ENCODE data around the gene LRRFIP1.
"Not testable (repeated sequence)": the region's sequence is repeated elsewhere in the genome, so short reads cannot be mapped to it uniquely, and the experiment has no call there.

Gene LRRFIP1

DNA sequence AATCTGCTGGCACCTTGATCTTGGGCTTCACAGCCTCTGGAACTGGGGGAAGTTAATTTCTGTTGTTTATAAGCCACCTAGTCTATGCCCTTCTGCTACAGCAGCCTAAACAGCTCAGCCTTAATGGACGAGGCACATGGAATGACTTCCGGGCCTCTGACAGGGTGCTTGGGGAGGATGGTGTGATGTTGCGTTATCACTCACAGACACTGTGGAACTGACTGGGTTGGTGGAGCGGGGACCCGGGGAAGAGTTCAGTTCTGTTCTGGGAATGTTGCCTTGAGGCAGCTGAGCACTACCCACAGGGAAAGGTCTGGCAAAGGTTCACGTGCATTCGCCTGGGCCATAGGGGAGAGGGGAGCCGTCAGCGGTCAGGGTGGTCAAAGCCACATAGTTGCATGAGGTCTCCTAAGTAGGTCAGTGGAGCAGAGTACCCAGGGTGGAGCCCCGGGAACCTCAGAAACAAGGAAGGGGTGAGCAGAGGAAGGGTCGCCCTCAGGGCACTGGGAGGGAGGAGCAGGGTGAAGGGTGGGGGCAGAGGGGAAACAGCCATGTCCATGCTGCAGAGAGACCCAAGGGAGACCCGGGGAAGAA lies 36.2 kb downstream of the LRRFIP1 start:
- DNase-seq (ENCODE audit: low read depth, low spot score) = no peak

DNA sequence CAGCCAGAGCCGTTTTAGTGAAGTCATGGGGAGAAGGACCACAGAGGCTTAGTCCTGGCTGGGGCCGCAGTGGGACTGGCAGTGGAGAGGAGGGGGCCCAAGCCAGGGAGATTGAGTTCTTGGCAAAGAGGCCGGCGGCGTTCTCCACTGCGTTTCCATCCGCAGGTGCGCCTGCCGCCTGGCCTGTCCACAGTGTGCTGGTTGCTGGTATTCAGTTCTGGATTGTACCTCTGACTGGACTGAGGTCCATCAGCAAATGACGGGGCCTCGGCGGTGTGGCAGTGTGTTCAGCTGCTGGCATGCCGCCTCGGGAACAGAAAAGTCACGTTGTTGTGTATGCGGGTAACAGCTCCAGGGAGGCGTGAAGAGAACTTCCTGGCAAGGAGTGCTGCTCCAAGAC lies 36.8 kb downstream of the LRRFIP1 start:
- DNase-seq (ENCODE audit: low read depth, low spot score) = no peak

DNA sequence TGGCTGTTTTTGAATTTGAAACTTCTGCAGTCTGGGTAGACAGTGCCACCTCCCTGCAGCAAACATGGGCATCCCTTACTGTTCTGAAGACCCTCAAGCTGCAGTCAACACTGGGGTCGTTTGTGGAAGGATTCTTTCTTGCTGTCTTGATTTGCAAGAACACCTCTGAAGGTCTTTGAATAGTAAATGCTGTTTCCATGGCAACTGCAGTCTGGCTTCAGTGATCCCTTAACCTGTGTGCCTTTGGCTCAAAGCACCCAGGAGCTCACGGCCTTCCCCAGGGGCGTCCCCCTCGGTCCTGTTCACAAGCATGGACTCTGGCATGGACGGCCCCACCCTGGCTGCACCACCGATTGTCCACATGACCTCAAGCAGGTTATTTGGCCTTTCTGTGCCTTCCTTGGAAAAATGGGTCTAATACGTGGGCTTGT lies 38.3 kb downstream of the LRRFIP1 start:
- DNase-seq (ENCODE audit: low read depth, low spot score) = no peak

- DNase-seq (ENCODE audit: low read depth, low spot score) = no peak
These were observed 39.2 kb downstream of the LRRFIP1 start for GRCh38 chr2:237666606-237667005.

DNA sequence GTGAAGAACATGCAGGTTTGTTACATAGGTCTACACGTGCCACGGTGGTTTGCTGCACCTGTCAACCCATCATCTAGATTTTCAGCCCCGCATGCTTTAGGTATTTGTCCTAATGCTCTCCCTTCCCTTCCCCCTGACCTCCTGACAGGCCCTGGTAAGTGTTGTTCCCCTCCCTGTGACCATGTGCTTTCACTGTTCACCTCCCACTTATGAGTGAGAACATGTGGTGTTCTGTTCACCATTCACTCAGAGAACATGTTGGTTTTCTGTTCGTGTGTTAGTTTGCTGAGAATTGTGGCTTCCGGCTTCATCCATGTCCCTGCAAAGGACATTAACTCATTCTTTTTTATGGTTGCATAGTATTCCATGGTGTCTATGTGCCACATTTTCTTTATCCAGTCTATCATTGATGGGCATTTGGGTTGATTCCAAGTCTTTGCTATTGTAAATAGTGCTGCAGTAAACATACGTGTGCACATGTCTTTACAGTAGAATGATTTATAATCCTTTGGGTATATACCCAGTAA lies 39.7 kb downstream of the LRRFIP1 start:
- DNase-seq (ENCODE audit: low read depth, low spot score) = not testable (repeated sequence)

DNA sequence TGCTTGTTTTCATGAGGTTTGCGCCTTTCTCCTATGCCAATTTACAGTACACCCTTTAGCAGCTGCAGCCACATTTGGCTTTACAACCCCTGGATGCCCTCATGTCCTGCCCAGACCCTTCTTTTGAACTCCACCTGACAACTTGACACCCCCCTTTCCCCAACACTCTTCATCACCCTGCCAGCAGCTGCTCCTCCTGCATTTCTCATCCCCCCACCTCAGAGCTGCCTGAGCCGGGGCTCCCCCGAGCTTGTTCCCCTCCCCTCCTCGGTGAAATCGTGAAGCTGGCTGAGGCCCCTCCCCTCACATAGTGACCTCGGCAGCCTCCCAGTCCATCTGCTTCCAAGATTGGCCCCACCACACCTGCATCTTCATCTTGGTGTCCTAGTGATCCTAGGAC lies 40.5 kb downstream of the LRRFIP1 start:
- DNase-seq (ENCODE audit: low read depth, low spot score) = no peak

DNA sequence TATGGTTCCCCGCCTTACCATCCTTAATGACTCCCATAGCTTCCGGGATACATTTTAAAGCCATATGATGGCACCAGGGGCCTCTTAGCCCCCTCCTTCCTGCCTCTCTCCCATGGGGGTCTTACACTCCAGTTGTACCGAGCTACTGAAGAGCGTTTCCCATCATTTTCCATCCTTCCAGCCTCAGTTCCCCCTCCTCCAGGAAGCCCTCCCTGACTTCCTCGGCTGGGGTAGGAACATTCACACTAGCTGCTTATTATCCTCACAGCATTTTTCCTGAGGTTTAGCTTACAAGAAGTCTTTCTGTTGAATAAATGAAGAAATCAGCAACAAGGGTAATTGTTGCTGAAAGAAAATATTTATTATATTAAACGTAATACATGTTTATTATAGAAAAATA lies 41.1 kb downstream of the LRRFIP1 start:
- no peak for DNase-seq (ENCODE audit: low read depth, low spot score)

GRCh38 chr2:237669283-237669627 lies 41.9 kb downstream of the LRRFIP1 start:
- DNase-seq (ENCODE audit: low read depth, low spot score) = no peak

GRCh38 chr2:237669628-237670392 lies 42.4 kb downstream of the LRRFIP1 start:
- DNase-seq (ENCODE audit: low read depth, low spot score) = no peak

DNA sequence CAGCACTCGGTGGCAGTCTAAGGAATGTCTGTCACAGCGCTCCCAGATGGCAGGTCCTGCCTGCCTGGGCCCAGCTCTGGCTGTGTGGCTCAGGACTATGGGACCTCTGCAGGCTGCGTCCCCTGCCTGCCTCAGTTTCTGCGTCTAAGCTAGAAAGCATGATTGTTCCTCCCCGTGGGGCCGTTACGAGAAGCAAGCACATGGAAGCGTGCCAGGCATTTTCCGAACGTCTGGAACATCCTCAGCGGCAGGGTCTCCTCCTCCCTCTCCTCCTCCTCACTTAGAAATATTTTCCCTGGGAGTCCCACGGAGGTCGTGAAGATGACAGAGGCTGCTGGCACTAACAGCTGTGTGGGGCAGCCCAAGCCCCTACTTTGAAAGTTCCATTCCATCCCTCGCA lies 43.3 kb downstream of the LRRFIP1 start:
- no peak for DNase-seq (ENCODE audit: low read depth, low spot score)

GRCh38 chr2:237671466-237672138 lies 44.2 kb downstream of the LRRFIP1 start:
- no peak for DNase-seq (ENCODE audit: low read depth, low spot score)

DNA sequence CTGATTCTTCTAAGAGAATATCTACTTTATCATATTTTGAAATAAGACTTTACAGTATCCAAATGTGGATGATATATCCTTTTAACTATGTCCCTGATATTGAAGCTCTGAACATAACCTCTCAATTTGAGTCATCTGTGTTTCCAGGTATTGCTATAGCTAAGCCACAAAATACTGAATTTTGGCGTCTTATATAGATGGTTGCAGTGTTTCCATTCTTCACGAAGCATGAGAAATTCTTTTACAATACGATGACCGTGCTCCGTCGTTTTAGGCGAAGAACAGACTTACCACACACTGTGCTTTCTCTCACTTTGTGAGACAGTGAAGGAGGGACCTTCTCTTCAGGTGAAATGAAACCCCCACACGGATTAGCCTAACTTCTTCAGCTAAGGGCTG lies 45.3 kb downstream of the LRRFIP1 start:
- no peak for DNase-seq (ENCODE audit: low read depth, low spot score)

DNA sequence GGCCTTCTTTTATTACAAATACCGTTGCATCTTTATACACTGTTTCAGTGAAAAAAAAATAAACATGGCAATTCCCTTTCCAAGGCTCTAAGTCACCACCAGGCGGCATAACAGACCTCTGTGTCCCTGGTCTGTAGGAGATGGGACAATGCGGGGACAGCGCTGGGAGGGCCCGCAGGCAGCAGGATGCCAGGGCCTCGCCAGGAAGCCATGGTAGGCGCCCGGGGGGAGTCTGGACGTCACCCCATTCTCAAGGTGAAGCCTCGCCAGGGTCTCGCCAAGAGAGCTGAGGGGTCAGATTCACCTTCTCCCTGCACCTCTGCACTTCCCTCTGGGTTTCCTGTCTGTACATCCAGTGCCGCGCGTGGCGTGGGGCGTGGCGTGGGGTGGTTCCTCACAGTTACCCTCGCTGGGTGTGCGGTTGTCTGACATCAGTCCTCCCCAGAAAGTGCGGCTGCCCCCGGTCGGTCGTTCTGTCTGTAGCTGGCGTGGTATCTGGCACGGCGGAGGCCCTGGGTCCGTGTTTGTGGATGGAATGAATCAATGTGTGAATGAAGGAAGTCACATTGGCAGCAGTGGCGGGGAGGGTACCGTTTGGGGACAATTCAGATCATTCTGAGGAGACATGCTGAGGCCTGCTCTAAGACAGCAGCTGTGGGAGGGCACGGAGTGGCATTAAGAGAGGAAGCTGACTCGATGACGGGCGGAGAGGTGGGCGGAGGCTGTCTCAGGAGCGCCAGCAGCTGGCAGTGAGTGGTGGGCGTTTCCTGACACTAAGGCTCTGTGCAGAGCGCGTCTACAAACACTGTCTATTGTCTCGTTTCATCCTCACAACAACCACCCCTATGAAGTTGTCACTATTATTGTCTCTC lies 46.0 kb downstream of the LRRFIP1 start:
- DNase-seq (ENCODE audit: low read depth, low spot score) = peak; percentile 75

DNA sequence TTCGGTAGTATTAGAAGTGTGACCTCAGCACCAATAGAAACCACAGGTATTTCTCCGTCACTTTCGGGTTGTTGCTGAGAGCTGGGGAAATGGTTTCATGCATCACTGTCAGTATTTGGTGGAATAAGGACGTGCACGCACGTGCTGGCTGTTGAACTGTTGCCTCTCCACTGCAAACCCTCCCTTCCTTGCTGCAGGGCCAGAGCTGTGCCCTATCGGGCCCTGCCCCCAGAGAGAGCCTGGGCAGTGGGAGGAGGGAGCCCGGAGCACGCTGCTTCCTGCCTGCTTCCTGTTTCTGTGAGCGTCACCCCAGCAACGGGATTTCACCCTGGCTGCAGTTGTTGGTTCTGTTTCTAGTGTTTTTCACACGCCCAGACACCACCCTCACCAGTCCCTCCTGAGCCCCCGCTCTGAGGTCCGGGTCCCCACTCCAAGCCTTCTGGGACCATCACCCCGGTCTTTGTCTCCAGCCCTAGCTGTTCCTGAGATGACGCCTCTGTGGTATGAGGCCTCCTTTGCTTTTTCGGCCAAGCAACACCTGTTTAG lies 47.4 kb downstream of the LRRFIP1 start:
- DNase-seq (ENCODE audit: low read depth, low spot score) = peak; percentile 69

DNA sequence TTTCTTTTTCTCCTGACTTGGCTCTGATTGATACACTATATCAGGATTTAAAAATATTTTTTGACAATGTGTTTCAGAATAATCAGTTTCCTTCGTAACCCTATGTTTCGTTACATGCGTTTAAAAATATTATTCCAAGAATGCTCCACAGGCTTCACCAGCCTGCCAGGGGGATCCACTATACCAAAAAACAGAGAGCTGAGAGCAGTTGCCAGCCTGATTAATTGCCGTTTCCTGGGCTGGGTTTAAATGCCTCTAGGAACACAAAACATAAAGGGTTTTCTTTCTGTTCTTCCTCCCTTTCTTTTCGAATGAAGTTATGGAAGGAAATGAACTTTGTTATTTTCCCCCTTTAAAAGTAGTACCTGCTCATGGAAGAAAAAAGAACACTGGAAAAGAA lies 47.9 kb downstream of the LRRFIP1 start:
- DNase-seq (ENCODE audit: low read depth, low spot score) = no peak

DNA sequence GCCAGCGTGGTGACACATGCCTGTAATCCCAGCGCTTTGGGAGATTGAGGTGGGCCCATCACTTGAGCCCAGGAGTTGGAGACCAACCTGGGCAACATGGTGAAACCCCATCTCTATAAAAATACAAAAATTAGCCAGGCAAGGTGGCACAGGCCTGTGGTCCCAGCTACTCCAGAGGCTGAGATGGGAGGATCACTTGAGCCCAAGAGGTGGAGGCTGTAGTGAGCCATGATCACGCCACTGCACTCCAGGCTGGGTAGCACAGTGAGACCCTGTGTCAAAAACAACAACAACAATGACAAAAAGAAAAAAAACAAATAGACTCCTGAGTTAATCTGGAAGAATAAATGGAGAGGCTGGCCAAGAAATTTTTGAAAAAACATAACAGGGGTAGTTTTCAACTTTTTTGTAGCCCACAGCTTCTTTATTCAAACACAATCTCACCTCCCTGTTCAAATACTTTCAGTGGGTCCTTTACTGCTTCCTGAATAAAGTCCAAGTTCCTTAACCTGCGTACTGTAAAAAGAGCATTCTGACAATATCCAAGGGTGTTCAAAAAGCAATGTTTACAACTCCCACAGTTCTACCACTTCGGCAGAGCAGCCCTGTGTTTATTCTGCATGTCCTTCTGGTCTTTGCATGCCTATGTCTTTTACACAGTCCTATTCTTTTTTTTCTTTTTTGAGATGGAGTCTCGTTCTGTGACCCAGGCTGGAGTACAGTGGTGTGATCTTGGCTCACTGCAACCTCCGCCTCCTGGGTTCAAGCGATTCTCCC lies 53.5 kb downstream of the LRRFIP1 start:
- no peak for DNase-seq (ENCODE audit: low read depth, low spot score)

DNA sequence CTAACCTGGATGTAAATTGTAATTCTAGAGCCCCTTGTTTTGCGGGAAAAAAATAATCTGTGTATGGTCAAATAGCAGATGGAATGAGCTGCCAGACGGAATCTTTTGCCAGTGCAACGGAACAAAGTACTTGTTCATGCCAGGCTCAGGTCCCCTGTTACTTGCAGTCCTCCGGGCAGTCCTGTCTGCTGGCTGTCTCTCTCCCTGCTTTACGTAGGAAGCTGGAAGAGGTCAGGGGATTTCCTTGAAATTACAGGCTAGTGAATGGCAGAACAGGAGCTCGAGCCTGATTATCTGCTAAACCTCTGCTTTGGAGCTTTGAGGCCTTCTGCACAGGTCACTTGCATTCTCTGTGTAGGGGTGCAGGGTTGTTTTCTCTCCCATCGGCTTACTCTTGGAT lies 54.8 kb downstream of the LRRFIP1 start:
- no peak for DNase-seq (ENCODE audit: low read depth, low spot score)

DNA sequence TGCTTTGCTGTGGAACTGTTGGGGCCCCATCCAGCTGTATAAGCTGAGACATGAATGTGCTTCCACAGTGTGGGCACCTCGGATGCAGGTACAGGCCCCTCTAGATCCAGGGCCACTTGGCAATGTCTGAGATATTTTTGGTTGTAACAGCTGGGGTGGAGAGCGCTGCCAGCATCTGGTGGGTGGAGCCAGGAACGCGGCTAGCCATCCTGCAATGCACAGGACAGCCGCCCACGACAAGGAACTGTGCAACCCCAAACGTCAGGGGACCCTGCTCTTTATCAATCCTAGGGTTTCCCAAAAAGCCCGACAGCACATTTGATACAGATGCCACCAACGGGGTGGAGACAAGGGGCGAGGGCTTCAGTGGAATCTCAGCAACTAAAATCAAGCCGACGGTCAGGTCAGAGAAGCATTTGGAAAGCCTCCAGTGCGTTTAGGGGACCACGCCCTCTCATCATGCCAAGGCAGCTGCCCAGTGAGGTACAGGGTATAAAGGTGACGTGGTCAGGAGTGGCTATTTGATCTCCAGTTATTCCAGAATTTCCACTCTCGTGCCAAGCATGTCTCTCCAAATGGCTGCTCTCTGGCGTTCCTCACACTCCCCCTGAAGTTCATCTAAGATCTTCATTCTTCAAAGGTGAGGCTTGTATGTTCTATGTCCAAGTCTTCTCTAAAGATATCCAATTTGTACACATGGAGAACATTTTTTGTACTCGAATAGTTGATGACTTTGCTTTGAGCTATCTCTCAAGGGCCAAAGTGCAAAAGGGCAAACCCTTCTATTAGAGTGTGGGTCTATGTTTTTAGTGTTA lies 55.7 kb downstream of the LRRFIP1 start:
- DNase-seq (ENCODE audit: low read depth, low spot score) = no peak

GRCh38 chr2:237685408-237685807 lies 58.0 kb downstream of the LRRFIP1 start:
- no peak for DNase-seq (ENCODE audit: low read depth, low spot score)

- no peak for DNase-seq (ENCODE audit: low read depth, low spot score)
These were observed 59.3 kb downstream of the LRRFIP1 start for GRCh38 chr2:237686659-237687136.

Measured in activated CD4-positive, CD25-positive, alpha-beta regulatory T cell treated with anti-CD3 and anti-CD28 coated beads, Interleukin-2, amount 50 U/mL, for 16 hours (primary cell).